PC-9 (cell line): ENCODE measurements around the gene BPI. TPM values are rescaled to one million over a fixed set of nuclear protein-coding genes. Genes with fewer than 3 reads are reported as not detected.
A peak's percentile ranks its signal among the peaks of the same experiment; 100 is the strongest.

ENCODE experiments used
- BruUV-seq: library from RNA; stranded (reverse); fragments of 400-500 nt; replicated peaks from 2 replicates; lab custom pipeline; 2021; lab: Mats Ljungman, UMichigan
- CTCF ChIA-PET: fragments of 300-600 bp; sonication (Branson Sonifier 250); formaldehyde crosslinking; loops from one replicate; lab custom pipeline; 2022; ENCODE audit warnings: antibody characterized with exemption; lab: Charles Lee
- POLR2A ChIA-PET: fragments of 300-600 bp; sonication (Branson Sonifier 250); formaldehyde crosslinking; loops from one replicate; lab custom pipeline; 2022; ENCODE audit warnings: antibody characterized with exemption; ENCODE audit not compliant: unreplicated experiment; lab: Charles Lee
- DNase-seq, 2 experiments: peaks; one replicate each; pipeline versions ENCODE4 v3.0.0 to v3.0.0-alpha.2; 2015 to 2022; ENCODE audit warnings: mixed read lengths in 1 of 2
- H2AFZ ChIP-seq: fragments of 200-600 bp; sonication (generic); 2 replicates; pipeline ENCODE4 v1.8.1; 2017; ENCODE audit warnings: antibody characterized with exemption
- H3F3A ChIP-seq: fragments of 200-600 bp; sonication (generic); 2 replicates; pipeline ENCODE4 v1.8.1; 2017; ENCODE audit warnings: antibody characterized with exemption, mild to moderate bottlenecking, low read depth; ENCODE audit not compliant: insufficient read depth
- H3K27ac ChIP-seq: fragments of 200-600 bp; sonication (generic); 2 replicates; pipeline ENCODE4 v1.6.1; 2016; ENCODE audit warnings: mixed run types
- H3K27me3 ChIP-seq: fragments of 200-600 bp; sonication (generic); 2 replicates; pipeline ENCODE4 v1.6.1; 2016; ENCODE audit warnings: low read depth, mixed run types; ENCODE audit not compliant: insufficient read depth
- H3K36me3 ChIP-seq: fragments of 200-600 bp; sonication (generic); 2 replicates; pipeline ENCODE4 v1.6.1; 2016; ENCODE audit warnings: low read depth, mixed run types
- H3K4me1 ChIP-seq: fragments of 200-600 bp; sonication (generic); replicated peaks from 2 replicates; pipeline ENCODE4 v1.6.1; 2016; ENCODE audit warnings: mixed run types; ENCODE audit not compliant: insufficient read depth
- H3K4me2 ChIP-seq: fragments of 200-600 bp; sonication (generic); 2 replicates; pipeline ENCODE4 v1.6.1; 2017; ENCODE audit warnings: mixed run types
- H3K4me3 ChIP-seq: fragments of 200-600 bp; sonication (generic); 2 replicates; pipeline ENCODE4 v1.6.1; 2016; ENCODE audit warnings: mixed run types
- H3K79me2 ChIP-seq: fragments of 200-600 bp; sonication (generic); 2 replicates; pipeline ENCODE4 v1.6.1; 2017; ENCODE audit warnings: low read depth, mixed run types
- H3K9me2 ChIP-seq: fragments of 200-600 bp; sonication (generic); 2 replicates; pipeline ENCODE4 v1.8.1; 2017; ENCODE audit warnings: mild to moderate bottlenecking; ENCODE audit not compliant: insufficient read depth
- H3K9me3 ChIP-seq: fragments of 200-600 bp; sonication (generic); 2 replicates; pipeline ENCODE4 v1.8.1; 2016; ENCODE audit warnings: low read depth; ENCODE audit not compliant: insufficient read depth
- H4K20me1 ChIP-seq: fragments of 200-600 bp; sonication (generic); 2 replicates; pipeline ENCODE4 v1.8.1; 2017; ENCODE audit not compliant: insufficient read depth
- EZH2 ChIP-seq: fragments of 200-600 bp; sonication (generic); IDR thresholded peaks from 2 replicates; pipeline ENCODE4 v1.8.0; 2017; ENCODE audit warnings: antibody characterized with exemption, low read depth
- intact Hi-C: fragments of 100-400 bp; cut with micrococcal nuclease; formaldehyde crosslinking; loops from one replicate; pipeline ENCODE4 v1.10.0; 2022; ENCODE audit not compliant: unreplicated experiment
- total RNA-seq: library from RNA; stranded (reverse); gene quantifications from 2 replicates; pipeline ENCODE4 v1.2.3, GENCODE V29; 2021
- TF ChIP-seq, protein P1 (sequence below): fragments of 200-600 bp; sonication (generic); conservative IDR thresholded peaks from 2 replicates; pipeline ENCODE4 v1.6.1; 2017; ENCODE audit warnings: mixed run types, antibody characterized with exemption, mild to moderate bottlenecking, moderate library complexity

BPI gene
- total RNA-seq, 1 experiment from 2014 or later = not detected

GRCh38 chr20:38317422-38317821 is 13.5 kb downstream of the BPI start:
- ChIA-PET CTCF (no interaction called here), POLR2A (no interaction called here)
- no peaks in the 10 kb centered on the region for H4K20me1 ChIP-seq
- no peaks in the 10 kb centered on the region for H3K36me3 ChIP-seq
- no peaks in the 10 kb centered on the region for H3F3A ChIP-seq
- BruUV-seq = no TSS peak
- no peaks in the 10 kb centered on the region for H3K9me3 ChIP-seq
- no peak overlapping the region for H2AFZ ChIP-seq
- no peaks in the 10 kb centered on the region for H3K79me2 ChIP-seq
- H3K27me3 ChIP-seq = peaks cover 33% of the 10 kb centered on the region; the same call in 1 of the 2 replicates
- no peak overlapping the region for H3K4me3 ChIP-seq
- no peak overlapping the region for H3K4me2 ChIP-seq
- no peaks in the 10 kb centered on the region for H3K4me1 ChIP-seq
- intact Hi-C loops = no loop called here
- DNase-seq = no peak
- no peaks in the 10 kb centered on the region for H3K9me2 ChIP-seq
- TF ChIP-seq EZH2 = no peak
- TF ChIP-seq, protein P1, sequence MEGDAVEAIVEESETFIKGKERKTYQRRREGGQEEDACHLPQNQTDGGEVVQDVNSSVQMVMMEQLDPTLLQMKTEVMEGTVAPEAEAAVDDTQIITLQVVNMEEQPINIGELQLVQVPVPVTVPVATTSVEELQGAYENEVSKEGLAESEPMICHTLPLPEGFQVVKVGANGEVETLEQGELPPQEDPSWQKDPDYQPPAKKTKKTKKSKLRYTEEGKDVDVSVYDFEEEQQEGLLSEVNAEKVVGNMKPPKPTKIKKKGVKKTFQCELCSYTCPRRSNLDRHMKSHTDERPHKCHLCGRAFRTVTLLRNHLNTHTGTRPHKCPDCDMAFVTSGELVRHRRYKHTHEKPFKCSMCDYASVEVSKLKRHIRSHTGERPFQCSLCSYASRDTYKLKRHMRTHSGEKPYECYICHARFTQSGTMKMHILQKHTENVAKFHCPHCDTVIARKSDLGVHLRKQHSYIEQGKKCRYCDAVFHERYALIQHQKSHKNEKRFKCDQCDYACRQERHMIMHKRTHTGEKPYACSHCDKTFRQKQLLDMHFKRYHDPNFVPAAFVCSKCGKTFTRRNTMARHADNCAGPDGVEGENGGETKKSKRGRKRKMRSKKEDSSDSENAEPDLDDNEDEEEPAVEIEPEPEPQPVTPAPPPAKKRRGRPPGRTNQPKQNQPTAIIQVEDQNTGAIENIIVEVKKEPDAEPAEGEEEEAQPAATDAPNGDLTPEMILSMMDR = no peak
- no peak overlapping the region for H3K27ac ChIP-seq

- ChIA-PET CTCF (no interaction called here), POLR2A (no interaction called here)
- TF ChIP-seq, protein P1 = no peak
- no peak for TF ChIP-seq EZH2
- Histone ChIP-seq H3K36me3 (no peaks in the 10 kb centered on the region), H3K9me2 (no peaks in the 10 kb centered on the region), H4K20me1 (no peaks in the 10 kb centered on the region), H3K4me1 (no peaks in the 10 kb centered on the region), H3K4me3 (no peak overlapping the region), H3K4me2 (no peak overlapping the region), H3K27me3 (peaks cover 52% of the 10 kb centered on the region), H3K79me2 (no peaks in the 10 kb centered on the region), H3K9me3 (no peaks in the 10 kb centered on the region), H3F3A (no peaks in the 10 kb centered on the region), H2AFZ (no peak overlapping the region), H3K27ac (no peak overlapping the region)
- intact Hi-C loops = loop anchor here (5.0 kb wide), 2 partner anchors 153 to 758 kb away; partner anchors contain the start of gene TGM2
- no TSS peak for BruUV-seq
- DNase-seq = no peak
Measured at GRCh38 chr20:38320221-38320620, 16.3 kb downstream of the BPI start.

- BruUV-seq = no TSS peak
- Histone ChIP-seq H3K36me3 (no peaks in the 10 kb centered on the region), H4K20me1 (no peaks in the 10 kb centered on the region), H3K4me3 (no peak overlapping the region), H3K9me2 (no peaks in the 10 kb centered on the region), H3F3A (no peaks in the 10 kb centered on the region), H3K9me3 (no peaks in the 10 kb centered on the region), H3K79me2 (no peaks in the 10 kb centered on the region), H3K4me2 (no peak overlapping the region), H3K27ac (no peak overlapping the region), H3K4me1 (no peaks in the 10 kb centered on the region), H2AFZ (no peak overlapping the region), H3K27me3 (peaks cover 49% of the 10 kb centered on the region)
- DNase-seq = peak in 1 of 2 experiments; percentile 47
- intact Hi-C loops = loop anchor here (1.0 to 5.0 kb wide), 4 partner anchors 93 to 760 kb away; partner anchors contain the start of gene TGM2
- TF ChIP-seq, protein P1 = peak; percentile 81
- TF ChIP-seq EZH2 = no peak
- POLR2A ChIA-PET = no interaction called here
- CTCF ChIA-PET = interaction anchor here (0.7 to 1.1 kb wide), 4 partner anchors 75 to 264 kb away, joined by 3 to 5 read pairs (median 3); no protein-coding TSS in a partner anchor
Measured at GRCh38 chr20:38321959-38322598, 18.1 kb downstream of the BPI start.
